Astrocyte (in vitro differentiated cells and primary cell): Measurements from ENCODE around the gene RNF169. TPM values are rescaled to one million over a fixed set of nuclear protein-coding genes. Genes with fewer than 3 reads are reported as not detected.

Source experiments
- DNase-seq: peaks from one replicate; pipeline ENCODE4 v3.0.0-alpha.2; 2010; ENCODE audit warnings: low read depth
- FAIRE-seq: peaks from 2 replicates; lab custom pipeline; 2011; peaks lifted over from hg19 to GRCh38; lab: Jason Lieb, UNC
- H2AFZ ChIP-seq: 2 replicates; pipeline ENCODE4 v1.6.0; 2012; ENCODE audit warnings: low read depth, low read length, inconsistent platforms
- H3K27ac ChIP-seq: 2 replicates; pipeline ENCODE4 v1.5.1; 2011; ENCODE audit warnings: low read depth, low read length, inconsistent platforms
- H3K27me3 ChIP-seq: 2 replicates; pipeline ENCODE4 v1.6.0; 2011; ENCODE audit warnings: low read length, inconsistent platforms; ENCODE audit not compliant: insufficient read depth
- H3K36me3 ChIP-seq: 2 replicates; pipeline ENCODE4 v1.5.1; 2011; ENCODE audit warnings: low read length, inconsistent platforms; ENCODE audit not compliant: insufficient read depth
- H3K4me1 ChIP-seq: 2 replicates; pipeline ENCODE4 v1.5.1; 2011; ENCODE audit warnings: low read length, inconsistent platforms; ENCODE audit not compliant: insufficient read depth
- H3K4me2 ChIP-seq: 2 replicates; pipeline ENCODE4 v1.6.0; 2012; ENCODE audit warnings: low read length, inconsistent platforms
- H3K4me3 ChIP-seq: 2 replicates; pipeline ENCODE4 v1.5.1; 2011; ENCODE audit warnings: low read depth, mild to moderate bottlenecking, low read length, inconsistent platforms; ENCODE audit not compliant: insufficient read depth
- H3K79me2 ChIP-seq: 2 replicates; pipeline ENCODE4 v1.6.0; 2012; ENCODE audit warnings: mild to moderate bottlenecking, low read length, inconsistent platforms; ENCODE audit not compliant: insufficient read depth
- H3K9ac ChIP-seq: 2 replicates; pipeline ENCODE4 v1.6.0; 2012; ENCODE audit warnings: mild to moderate bottlenecking, low read length, inconsistent platforms
- H3K9me3 ChIP-seq: 2 replicates; pipeline ENCODE4 v1.5.1; 2012; ENCODE audit warnings: low read depth, mild to moderate bottlenecking, low read length, inconsistent platforms; ENCODE audit not compliant: insufficient read depth
- H4K20me1 ChIP-seq: 2 replicates; pipeline ENCODE4 v1.6.0; 2012; ENCODE audit warnings: low read length, inconsistent platforms; ENCODE audit not compliant: insufficient read depth
- H3K27ac Mint-ChIP-seq: one replicate; pipeline ENCODE4 v1.8.0; 2021; ENCODE audit warnings: mild to moderate bottlenecking, mixed read lengths; ENCODE audit not compliant: unreplicated experiment
- H3K27me3 Mint-ChIP-seq: one replicate; pipeline ENCODE4 v1.8.0; 2021; ENCODE audit warnings: low read depth, mixed read lengths; ENCODE audit not compliant: unreplicated experiment
- H3K36me3 Mint-ChIP-seq: one replicate; pipeline ENCODE4 v1.8.0; 2021; ENCODE audit warnings: low read depth, mixed read lengths; ENCODE audit not compliant: unreplicated experiment
- H3K4me1 Mint-ChIP-seq: one replicate; pipeline ENCODE4 v1.8.0; 2021; ENCODE audit warnings: low read depth, mixed read lengths; ENCODE audit not compliant: unreplicated experiment
- H3K4me3 Mint-ChIP-seq: one replicate; pipeline ENCODE4 v1.8.0; 2021; ENCODE audit warnings: mild to moderate bottlenecking, moderate library complexity, mixed read lengths; ENCODE audit not compliant: unreplicated experiment
- H3K9me3 Mint-ChIP-seq: one replicate; pipeline ENCODE4 v1.8.0; 2021; ENCODE audit warnings: mild to moderate bottlenecking, mixed read lengths; ENCODE audit not compliant: unreplicated experiment
- EZH2 ChIP-seq: IDR thresholded peaks from 2 replicates; pipeline ENCODE4 v1.6.1; 2012; ENCODE audit warnings: mild to moderate bottlenecking, low read length, inconsistent platforms; ENCODE audit not compliant: insufficient read depth
- total RNA-seq: library from RNA; stranded (reverse); gene quantifications from 2 replicates; pipeline ENCODE4 v1.2.1, GENCODE V29; 2021
- TF ChIP-seq, protein P1 (sequence below): IDR thresholded peaks from 2 replicates; pipeline ENCODE4 v1.5.1; 2011; ENCODE audit warnings: low read depth, mild to moderate bottlenecking, inconsistent platforms, low read length, moderate library complexity; ENCODE audit not compliant: insufficient read depth

Gene RNF169
- total RNA-seq, 1 donor from 2014 or later, result 10.7 TPM

DNA sequence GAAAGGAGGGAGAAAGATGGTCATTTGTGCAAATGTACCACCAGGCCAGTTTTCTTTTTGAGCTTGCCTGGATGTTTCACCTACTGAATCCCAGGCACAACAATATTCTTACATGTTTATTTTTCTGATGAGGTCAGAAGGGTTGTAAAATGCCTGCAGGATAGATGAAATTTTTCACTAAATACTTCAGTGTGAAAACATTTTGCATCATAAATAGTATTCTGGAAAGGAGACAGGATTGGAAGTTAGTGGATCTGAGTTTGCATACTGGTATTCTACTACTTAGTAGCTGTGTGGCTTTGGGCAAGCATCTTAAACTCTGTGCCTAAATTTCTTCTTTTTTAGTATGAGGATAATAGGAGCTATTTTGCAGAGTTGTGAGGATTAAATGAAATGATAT lies 24.8 kb downstream of the RNF169 start:
- Histone ChIP-seq H3K79me2 (peaks cover 94% of the 10 kb centered on the region), H3K4me1 (no peaks in the 10 kb centered on the region), H3K27me3 (no peaks in the 10 kb centered on the region), H4K20me1 (peaks cover 75% of the 10 kb centered on the region), H3K4me2 (no peak overlapping the region), H3K36me3 (no peaks in the 10 kb centered on the region), H3K9me3 (no peaks in the 10 kb centered on the region), H2AFZ (no peak overlapping the region), H3K27ac (no peak overlapping the region), H3K4me3 (no peak overlapping the region), H3K9ac (no peak overlapping the region)
- no peaks in the 10 kb centered on the region for H3K9me3 Mint-ChIP-seq
- no peaks in the 10 kb centered on the region for H3K36me3 Mint-ChIP-seq
- TF ChIP-seq, protein P1, sequence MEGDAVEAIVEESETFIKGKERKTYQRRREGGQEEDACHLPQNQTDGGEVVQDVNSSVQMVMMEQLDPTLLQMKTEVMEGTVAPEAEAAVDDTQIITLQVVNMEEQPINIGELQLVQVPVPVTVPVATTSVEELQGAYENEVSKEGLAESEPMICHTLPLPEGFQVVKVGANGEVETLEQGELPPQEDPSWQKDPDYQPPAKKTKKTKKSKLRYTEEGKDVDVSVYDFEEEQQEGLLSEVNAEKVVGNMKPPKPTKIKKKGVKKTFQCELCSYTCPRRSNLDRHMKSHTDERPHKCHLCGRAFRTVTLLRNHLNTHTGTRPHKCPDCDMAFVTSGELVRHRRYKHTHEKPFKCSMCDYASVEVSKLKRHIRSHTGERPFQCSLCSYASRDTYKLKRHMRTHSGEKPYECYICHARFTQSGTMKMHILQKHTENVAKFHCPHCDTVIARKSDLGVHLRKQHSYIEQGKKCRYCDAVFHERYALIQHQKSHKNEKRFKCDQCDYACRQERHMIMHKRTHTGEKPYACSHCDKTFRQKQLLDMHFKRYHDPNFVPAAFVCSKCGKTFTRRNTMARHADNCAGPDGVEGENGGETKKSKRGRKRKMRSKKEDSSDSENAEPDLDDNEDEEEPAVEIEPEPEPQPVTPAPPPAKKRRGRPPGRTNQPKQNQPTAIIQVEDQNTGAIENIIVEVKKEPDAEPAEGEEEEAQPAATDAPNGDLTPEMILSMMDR, result no peak
- TF ChIP-seq EZH2, result no peak
- H3K27ac Mint-ChIP-seq, result peak overlapping the region; percentile 4
- H3K4me1 Mint-ChIP-seq, result peaks cover 3% of the 10 kb centered on the region
- H3K27me3 Mint-ChIP-seq, result no peaks in the 10 kb centered on the region
- DNase-seq (no peak), FAIRE-seq (no peak)
- no peak overlapping the region for H3K4me3 Mint-ChIP-seq

DNA sequence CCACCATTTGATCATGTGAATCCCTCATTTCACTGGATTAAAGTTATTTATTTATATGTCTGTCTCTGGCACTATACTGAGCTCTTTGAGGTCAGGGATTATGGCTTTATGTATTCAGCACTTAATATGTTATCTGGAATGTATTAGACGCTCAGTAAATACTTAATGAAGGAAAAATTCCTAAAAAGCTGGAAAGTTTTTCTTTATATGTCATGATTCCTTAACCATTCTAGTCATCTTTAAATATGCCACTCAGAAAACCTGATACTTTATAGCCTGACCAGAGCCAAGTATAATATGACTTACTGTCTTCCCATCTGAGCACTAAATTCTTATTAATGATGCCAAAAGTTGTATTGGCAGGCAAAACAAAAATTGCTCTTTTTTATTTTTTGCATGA lies 27.1 kb downstream of the RNF169 start:
- peaks cover 80% of the 10 kb centered on the region for H4K20me1 ChIP-seq
- H3K9me3 Mint-ChIP-seq, result no peaks in the 10 kb centered on the region
- no peak overlapping the region for H3K4me3 ChIP-seq
- H3K9ac ChIP-seq, result no peak overlapping the region
- H3K36me3 ChIP-seq, result no peaks in the 10 kb centered on the region
- H3K36me3 Mint-ChIP-seq, result no peaks in the 10 kb centered on the region
- H3K4me3 Mint-ChIP-seq, result no peak overlapping the region
- H3K4me1 ChIP-seq, result no peaks in the 10 kb centered on the region
- H3K27me3 ChIP-seq, result no peaks in the 10 kb centered on the region
- no peak for FAIRE-seq
- H3K27ac ChIP-seq, result no peak overlapping the region
- H2AFZ ChIP-seq, result no peak overlapping the region
- no peak for DNase-seq
- H3K4me2 ChIP-seq, result no peak overlapping the region
- peaks cover 98% of the 10 kb centered on the region for H3K79me2 ChIP-seq
- TF ChIP-seq, protein P1, result no peak
- no peak for TF ChIP-seq EZH2
- no peaks in the 10 kb centered on the region for H3K9me3 ChIP-seq
- H3K27ac Mint-ChIP-seq, result no peak overlapping the region
- peaks cover 3% of the 10 kb centered on the region for H3K4me1 Mint-ChIP-seq
- H3K27me3 Mint-ChIP-seq, result no peaks in the 10 kb centered on the region

- no peak overlapping the region for H3K4me3 Mint-ChIP-seq
- H4K20me1 ChIP-seq, result peaks cover 78% of the 10 kb centered on the region
- no peak overlapping the region for H3K27ac Mint-ChIP-seq
Observed at GRCh38 chr11:74776546-74776945, 27.9 kb downstream of the RNF169 start.

More at GRCh38 chr11:74776546-74776945, 27.9 kb downstream of the RNF169 start:
- Mint-ChIP-seq H3K36me3 (no peaks in the 10 kb centered on the region), H3K9me3 (no peaks in the 10 kb centered on the region), H3K27me3 (no peaks in the 10 kb centered on the region), H3K4me1 (peaks cover 3% of the 10 kb centered on the region)
- Histone ChIP-seq H3K36me3 (no peaks in the 10 kb centered on the region), H3K4me1 (no peaks in the 10 kb centered on the region), H3K9ac (no peak overlapping the region), H3K27me3 (no peaks in the 10 kb centered on the region), H3K79me2 (peaks cover 98% of the 10 kb centered on the region), H3K4me3 (no peak overlapping the region), H3K4me2 (no peak overlapping the region), H3K9me3 (no peaks in the 10 kb centered on the region), H3K27ac (no peak overlapping the region), H2AFZ (no peak overlapping the region)
- FAIRE-seq (no peak), DNase-seq (no peak)
- TF ChIP-seq, protein P1, result no peak
- no peak for TF ChIP-seq EZH2
